ENCODE measurements around the gene SAMD4A.
"Not testable (repeated sequence)": the region's sequence is repeated elsewhere in the genome, so short reads cannot be mapped to it uniquely, and the experiment has no call there.

Gene SAMD4A

DNA sequence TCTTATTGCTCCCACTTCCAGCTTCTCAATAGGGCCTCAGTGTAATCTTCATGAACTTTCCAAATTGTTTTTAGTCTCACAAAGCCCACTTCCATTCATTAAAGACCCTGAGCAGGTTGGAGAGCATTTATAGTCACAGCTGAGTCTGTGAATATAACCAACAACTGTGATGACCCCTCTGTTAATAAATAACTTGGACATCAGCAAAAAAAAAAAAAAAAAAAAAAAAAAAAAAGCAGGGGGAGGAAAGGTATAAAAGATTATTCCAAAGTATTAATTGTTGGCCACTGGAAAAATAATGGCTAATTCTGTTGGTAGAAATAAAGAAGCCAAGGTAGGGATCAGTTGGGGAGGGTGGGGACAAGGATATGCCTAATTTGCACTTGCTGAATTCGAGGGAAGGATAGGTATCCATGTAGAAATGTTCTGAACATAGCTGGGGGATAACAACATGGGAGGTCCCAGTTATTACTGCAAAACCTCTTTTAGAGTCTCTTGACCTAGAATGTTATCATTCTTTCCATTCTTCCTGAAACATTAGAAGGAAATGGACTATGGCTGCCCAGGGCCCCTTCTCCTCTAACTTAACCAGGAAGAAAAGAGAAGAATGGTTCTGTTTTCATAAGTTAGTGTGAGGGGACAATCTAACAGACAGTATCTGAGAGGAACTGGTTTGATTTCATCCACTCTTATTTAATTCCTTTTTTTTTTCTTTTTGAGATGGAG lies 56.5 kb downstream of the SAMD4A start:
- Histone ChIP-seq H3K36me3 (ENCODE audit: insufficient read depth, insufficient read length, low read length) (no peaks in the 10 kb centered on the region), H3K4me1 (ENCODE audit: insufficient read depth, insufficient read length) (no peaks in the 10 kb centered on the region), H3K4me3 (ENCODE audit: insufficient read length, low read depth) (no peak overlapping the region), H3K9ac (ENCODE audit: insufficient read length, low read depth) (no peak overlapping the region), H3K27me3 (ENCODE audit: insufficient read depth, insufficient read length) (no peaks in the 10 kb centered on the region), H3K9me3 (ENCODE audit: insufficient read depth, low read length) (no peaks in the 10 kb centered on the region)
- DNase-seq (ENCODE audit: low read depth, low spot score) = no peak
- TF ChIP-seq YY1 (IDR thresholded peaks at IDR 0.05; ENCODE audit: insufficient read depth, insufficient read length) = no peak
- no peak for TF ChIP-seq SUZ12 (IDR thresholded peaks at IDR 0.05; ENCODE audit: extremely low read depth, insufficient read depth, insufficient read length)
- TF ChIP-seq ZNF274 (IDR thresholded peaks at IDR 0.05; ENCODE audit: low read depth, low read length) = no peak

DNA sequence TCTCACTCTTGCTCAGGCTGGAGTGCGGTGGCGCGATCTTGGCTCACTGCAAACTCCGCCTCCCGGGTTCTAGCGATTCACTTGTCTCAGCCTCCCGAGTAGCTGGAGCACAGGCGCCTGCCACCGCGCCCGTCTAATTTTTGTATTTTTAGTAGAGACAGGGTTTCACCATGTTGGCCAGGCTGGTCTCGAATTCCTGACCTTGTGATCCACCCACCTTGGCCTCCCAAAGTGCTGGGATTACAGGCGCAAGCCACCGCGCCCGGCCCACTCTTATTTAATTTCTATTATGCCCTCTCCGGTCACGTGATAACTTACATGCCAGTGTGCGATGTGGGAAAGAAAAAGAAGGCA lies 57.1 kb downstream of the SAMD4A start:
- not testable (repeated sequence) for H3K9me3 ChIP-seq (ENCODE audit: insufficient read depth, low read length); H3K27me3 ChIP-seq (ENCODE audit: insufficient read depth, insufficient read length); DNase-seq (ENCODE audit: low read depth, low spot score)

DNA sequence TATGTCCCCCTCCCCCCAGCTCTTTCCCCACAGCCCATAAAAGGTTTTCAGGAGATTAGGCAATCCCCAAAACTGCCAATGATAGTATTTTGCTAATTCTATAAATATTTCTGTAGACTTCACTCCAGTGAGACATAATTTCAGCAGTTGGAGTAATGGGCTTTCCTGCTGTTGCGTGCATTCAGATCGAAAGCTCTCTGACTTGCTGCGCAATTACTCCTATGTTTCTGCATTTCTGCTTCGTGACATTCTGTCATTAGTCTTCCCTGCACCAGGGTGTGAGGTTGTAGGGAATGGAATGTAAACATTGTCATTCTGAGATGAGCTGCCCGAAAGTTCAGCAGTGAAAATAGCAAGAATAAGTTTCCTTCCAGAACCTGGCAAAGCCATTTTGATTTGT lies 58.2 kb downstream of the SAMD4A start:
- Histone ChIP-seq H3K27me3 (ENCODE audit: insufficient read depth, insufficient read length) (no peaks in the 10 kb centered on the region), H3K4me1 (ENCODE audit: insufficient read depth, insufficient read length) (no peaks in the 10 kb centered on the region), H3K4me3 (ENCODE audit: insufficient read length, low read depth) (no peak overlapping the region), H3K9me3 (ENCODE audit: insufficient read depth, low read length) (no peaks in the 10 kb centered on the region), H3K9ac (ENCODE audit: insufficient read length, low read depth) (no peak overlapping the region), H3K36me3 (ENCODE audit: insufficient read depth, insufficient read length, low read length) (peaks cover 4% of the 10 kb centered on the region)
- TF ChIP-seq YY1 (IDR thresholded peaks at IDR 0.05; ENCODE audit: insufficient read depth, insufficient read length) (no peak), ZNF274 (IDR thresholded peaks at IDR 0.05; ENCODE audit: low read depth, low read length) (no peak), SUZ12 (IDR thresholded peaks at IDR 0.05; ENCODE audit: extremely low read depth, insufficient read depth, insufficient read length) (no peak)
- DNase-seq (ENCODE audit: low read depth, low spot score) = no peak

More for the DNA sequence above, 57.1 kb downstream of the SAMD4A start:
- H3K4me1 ChIP-seq (ENCODE audit: insufficient read depth, insufficient read length); H3K9ac ChIP-seq (ENCODE audit: insufficient read length, low read depth); H3K36me3 ChIP-seq (ENCODE audit: insufficient read depth, insufficient read length, low read length); H3K4me3 ChIP-seq (ENCODE audit: insufficient read length, low read depth): not testable (repeated sequence)

GRCh38 chr14:54627219-54627539 lies 60.3 kb downstream of the SAMD4A start:
- no peak overlapping the region for H3K4me3 ChIP-seq (ENCODE audit: insufficient read length, low read depth)
- no peak overlapping the region for H3K9ac ChIP-seq (ENCODE audit: insufficient read length, low read depth)

GRCh38 chr14:54627540-54628363 lies 60.8 kb downstream of the SAMD4A start:
- Histone ChIP-seq H3K4me1 (ENCODE audit: insufficient read depth, insufficient read length) (no peaks in the 10 kb centered on the region), H3K9me3 (ENCODE audit: insufficient read depth, low read length) (peaks cover 10% of the 10 kb centered on the region), H3K36me3 (ENCODE audit: insufficient read depth, insufficient read length, low read length) (peaks cover 9% of the 10 kb centered on the region), H3K27me3 (ENCODE audit: insufficient read depth, insufficient read length) (no peaks in the 10 kb centered on the region), H3K9ac (ENCODE audit: insufficient read length, low read depth) (no peak overlapping the region), H3K4me3 (ENCODE audit: insufficient read length, low read depth) (no peak overlapping the region)
- TF ChIP-seq SUZ12 (IDR thresholded peaks at IDR 0.05; ENCODE audit: extremely low read depth, insufficient read depth, insufficient read length) = no peak
- no peak for TF ChIP-seq YY1 (IDR thresholded peaks at IDR 0.05; ENCODE audit: insufficient read depth, insufficient read length)
- no peak for TF ChIP-seq ZNF274 (IDR thresholded peaks at IDR 0.05; ENCODE audit: low read depth, low read length)
- DNase-seq (ENCODE audit: low read depth, low spot score) = no peak

More at GRCh38 chr14:54627219-54627539, 60.3 kb downstream of the SAMD4A start:
- no peak for DNase-seq (ENCODE audit: low read depth, low spot score)
- peaks cover 9% of the 10 kb centered on the region for H3K36me3 ChIP-seq (ENCODE audit: insufficient read depth, insufficient read length, low read length)
- peaks cover 6% of the 10 kb centered on the region for H3K9me3 ChIP-seq (ENCODE audit: insufficient read depth, low read length)
- no peaks in the 10 kb centered on the region for H3K4me1 ChIP-seq (ENCODE audit: insufficient read depth, insufficient read length)
- H3K27me3 ChIP-seq (ENCODE audit: insufficient read depth, insufficient read length) = no peaks in the 10 kb centered on the region
- TF ChIP-seq ZNF274 (IDR thresholded peaks at IDR 0.05; ENCODE audit: low read depth, low read length) (no peak), SUZ12 (IDR thresholded peaks at IDR 0.05; ENCODE audit: extremely low read depth, insufficient read depth, insufficient read length) (no peak), YY1 (IDR thresholded peaks at IDR 0.05; ENCODE audit: insufficient read depth, insufficient read length) (no peak)

DNA sequence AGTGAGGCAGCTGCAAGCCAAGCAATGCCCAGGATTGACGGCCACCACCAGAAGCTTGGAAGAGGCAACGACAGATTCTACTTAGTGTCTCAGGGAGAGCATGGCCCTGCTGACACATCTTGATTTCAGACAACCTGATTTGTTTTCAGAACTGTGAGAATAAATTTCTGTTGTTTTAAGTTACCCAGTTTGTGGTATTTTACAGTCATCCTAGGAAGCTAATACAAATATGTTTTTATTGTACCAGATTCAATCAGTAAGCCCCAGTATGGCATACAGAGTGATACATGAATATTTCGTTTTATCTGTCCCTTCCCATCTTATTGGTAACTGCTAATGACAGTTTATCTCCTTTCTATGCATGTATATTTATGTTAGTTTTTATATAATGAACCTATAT lies 62.3 kb downstream of the SAMD4A start:
- Histone ChIP-seq H3K4me1 (ENCODE audit: insufficient read depth, insufficient read length) (no peaks in the 10 kb centered on the region), H3K27me3 (ENCODE audit: insufficient read depth, insufficient read length) (no peaks in the 10 kb centered on the region), H3K4me3 (ENCODE audit: insufficient read length, low read depth) (no peak overlapping the region), H3K36me3 (ENCODE audit: insufficient read depth, insufficient read length, low read length) (peaks cover 9% of the 10 kb centered on the region), H3K9me3 (ENCODE audit: insufficient read depth, low read length) (peaks cover 10% of the 10 kb centered on the region), H3K9ac (ENCODE audit: insufficient read length, low read depth) (no peak overlapping the region)
- TF ChIP-seq YY1 (IDR thresholded peaks at IDR 0.05; ENCODE audit: insufficient read depth, insufficient read length) = no peak
- no peak for DNase-seq (ENCODE audit: low read depth, low spot score)

DNA sequence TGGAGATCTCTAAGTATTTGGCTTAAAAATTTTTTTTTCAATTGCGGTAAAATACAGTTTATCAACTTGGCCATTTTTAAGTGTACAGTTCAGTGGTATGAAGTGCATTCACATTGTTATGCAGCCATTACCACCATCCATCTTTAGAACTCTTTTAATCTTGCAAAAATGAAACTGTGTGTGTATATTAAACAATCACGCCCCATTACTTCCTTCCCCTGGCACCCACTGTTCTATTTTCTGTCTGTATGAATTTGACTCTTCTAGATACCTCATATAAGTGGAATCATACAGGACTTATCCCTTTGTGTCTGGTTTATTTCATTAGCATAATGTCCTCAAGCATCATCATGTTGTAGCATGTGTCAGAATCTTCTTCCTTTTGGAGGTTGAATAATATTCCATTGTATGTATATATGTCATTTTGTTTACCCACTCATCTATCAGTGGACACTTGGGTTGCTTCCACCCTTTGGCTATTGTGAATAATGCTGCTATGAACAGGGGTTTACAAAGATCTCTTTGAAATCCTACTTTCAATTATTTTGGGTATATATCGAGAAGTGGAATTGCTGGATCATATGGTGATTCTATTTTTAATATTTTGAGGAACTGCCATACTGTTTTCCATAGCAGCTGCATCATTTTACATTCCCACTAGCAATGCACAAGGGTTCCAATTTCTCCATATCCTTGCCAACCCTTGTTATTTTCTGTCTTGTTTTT lies 62.9 kb downstream of the SAMD4A start:
- H3K9me3 ChIP-seq (ENCODE audit: insufficient read depth, low read length) = peaks cover 10% of the 10 kb centered on the region
- TF ChIP-seq SUZ12 (IDR thresholded peaks at IDR 0.05; ENCODE audit: extremely low read depth, insufficient read depth, insufficient read length) = no peak
- no peak for TF ChIP-seq YY1 (IDR thresholded peaks at IDR 0.05; ENCODE audit: insufficient read depth, insufficient read length)
- TF ChIP-seq ZNF274 (IDR thresholded peaks at IDR 0.05; ENCODE audit: low read depth, low read length) = no peak
- H3K36me3 ChIP-seq (ENCODE audit: insufficient read depth, insufficient read length, low read length) = peaks cover 9% of the 10 kb centered on the region
- no peak for DNase-seq (ENCODE audit: low read depth, low spot score)
- H3K27me3 ChIP-seq (ENCODE audit: insufficient read depth, insufficient read length) = no peaks in the 10 kb centered on the region
- H3K9ac ChIP-seq (ENCODE audit: insufficient read length, low read depth) = no peak overlapping the region
- H3K4me1 ChIP-seq (ENCODE audit: insufficient read depth, insufficient read length) = no peaks in the 10 kb centered on the region
- H3K4me3 ChIP-seq (ENCODE audit: insufficient read length, low read depth) = no peak overlapping the region
